ENCODE data around the gene KATNA1.

KATNA1 gene

DNA sequence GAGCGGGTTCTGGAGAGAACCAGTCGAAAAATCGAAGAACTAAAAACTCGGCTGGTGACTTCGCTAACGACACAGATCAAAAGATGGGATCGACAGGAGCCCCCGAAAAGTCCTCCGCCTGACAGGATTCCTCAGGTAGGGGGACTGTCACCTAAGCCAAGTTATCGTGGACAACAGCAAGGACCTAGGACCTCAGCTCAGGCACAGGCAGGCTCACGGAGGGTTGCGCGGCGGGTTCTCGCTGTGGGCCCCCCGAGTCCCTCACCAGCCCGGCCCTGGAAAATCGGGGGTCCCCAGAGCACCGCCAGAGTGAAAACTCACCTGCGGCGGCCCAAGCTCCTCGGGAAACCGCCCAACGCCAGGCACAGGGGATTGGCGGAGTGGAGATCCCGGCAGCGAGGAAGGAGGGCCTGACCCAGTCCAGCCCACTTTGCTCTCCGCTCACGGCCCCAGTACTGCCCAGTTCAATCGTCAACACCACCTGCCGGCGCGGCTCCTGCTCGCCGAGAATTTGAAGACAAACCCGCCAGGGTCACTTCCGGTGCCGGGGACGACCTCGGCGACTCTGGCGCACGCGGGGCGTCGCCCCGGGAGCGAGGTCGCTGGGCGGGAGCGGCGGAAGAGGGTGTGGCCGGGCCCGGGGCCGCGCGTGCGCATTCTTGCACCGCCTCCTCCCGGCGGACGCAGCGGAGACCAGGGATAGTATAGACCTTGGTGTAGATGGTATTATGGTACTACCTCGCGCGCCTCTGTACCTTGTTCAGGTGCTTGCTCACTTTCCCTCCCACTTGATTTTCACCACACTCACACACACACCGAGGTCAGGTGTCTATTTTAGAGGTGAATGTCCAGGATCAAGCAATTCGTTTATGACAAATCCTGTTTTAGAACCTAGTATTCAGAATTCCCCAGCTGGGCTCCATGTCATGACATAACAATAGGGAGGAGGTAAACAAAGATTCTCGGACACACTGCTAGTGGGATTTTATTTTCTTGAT lies at the start of gene KATNA1:
Gene KATNA1, minus strand, starts transcription at position 567 of the 998 bp plus-strand sequence. CDS start 10,167 bp downstream, outside the sequence.
- Histone ChIP-seq H3K9me3 (ENCODE audit: severe bottlenecking) (no peaks in the 10 kb centered on the region), H3K36me3 (ENCODE audit: low read depth) (0 out of 2 replicates have a peak, but pooled peaks cover 5% of the 10 kb centered on the region), H3K27ac (ENCODE audit: poor library complexity, severe bottlenecking) (peak within 1 kb of the TSS; percentile 70), H3K27me3 (ENCODE audit: insufficient read depth, poor library complexity, severe bottlenecking) (no peaks in the 10 kb centered on the region), H3K4me3 (ENCODE audit: severe bottlenecking) (peak within 1 kb of the TSS; percentile 92), H3K4me1 (ENCODE audit: insufficient read depth, poor library complexity, severe bottlenecking) (peaks cover 14% of the 10 kb centered on the region)
- TF ChIP-seq, protein P1, sequence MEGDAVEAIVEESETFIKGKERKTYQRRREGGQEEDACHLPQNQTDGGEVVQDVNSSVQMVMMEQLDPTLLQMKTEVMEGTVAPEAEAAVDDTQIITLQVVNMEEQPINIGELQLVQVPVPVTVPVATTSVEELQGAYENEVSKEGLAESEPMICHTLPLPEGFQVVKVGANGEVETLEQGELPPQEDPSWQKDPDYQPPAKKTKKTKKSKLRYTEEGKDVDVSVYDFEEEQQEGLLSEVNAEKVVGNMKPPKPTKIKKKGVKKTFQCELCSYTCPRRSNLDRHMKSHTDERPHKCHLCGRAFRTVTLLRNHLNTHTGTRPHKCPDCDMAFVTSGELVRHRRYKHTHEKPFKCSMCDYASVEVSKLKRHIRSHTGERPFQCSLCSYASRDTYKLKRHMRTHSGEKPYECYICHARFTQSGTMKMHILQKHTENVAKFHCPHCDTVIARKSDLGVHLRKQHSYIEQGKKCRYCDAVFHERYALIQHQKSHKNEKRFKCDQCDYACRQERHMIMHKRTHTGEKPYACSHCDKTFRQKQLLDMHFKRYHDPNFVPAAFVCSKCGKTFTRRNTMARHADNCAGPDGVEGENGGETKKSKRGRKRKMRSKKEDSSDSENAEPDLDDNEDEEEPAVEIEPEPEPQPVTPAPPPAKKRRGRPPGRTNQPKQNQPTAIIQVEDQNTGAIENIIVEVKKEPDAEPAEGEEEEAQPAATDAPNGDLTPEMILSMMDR (IDR thresholded peaks at IDR 0.05; ENCODE audit: poor library complexity, severe bottlenecking), result no peak
- ATAC-seq (ENCODE audit: low read depth) (peak; percentile 95), DNase-seq (ENCODE audit: low spot score) (peak; percentile 92)

DNA sequence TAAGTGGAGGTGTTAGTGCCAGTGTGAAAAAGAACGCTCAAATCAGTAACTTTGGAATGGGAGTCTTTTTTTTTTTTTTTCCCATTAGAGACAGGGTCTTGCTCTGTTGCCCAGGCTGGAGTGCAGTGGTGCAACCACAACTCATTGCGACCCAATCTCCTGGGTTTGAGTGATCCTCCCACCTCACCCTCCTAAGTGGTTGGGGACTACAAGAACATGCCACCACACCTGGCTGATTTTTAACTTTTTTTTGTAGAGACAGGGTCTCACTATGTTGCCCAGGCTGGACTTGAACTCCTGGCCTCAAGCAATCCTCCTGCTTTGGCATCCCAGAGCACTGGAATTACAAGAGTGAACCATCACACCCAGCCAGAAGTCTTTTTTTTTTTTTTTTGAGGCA lies 49.7 kb upstream of the KATNA1 start:
- Histone ChIP-seq H3K27me3 (ENCODE audit: insufficient read depth, poor library complexity, severe bottlenecking) (no peaks in the 10 kb centered on the region), H3K36me3 (ENCODE audit: low read depth) (peaks cover 66% of the 10 kb centered on the region), H3K27ac (ENCODE audit: poor library complexity, severe bottlenecking) (no peak overlapping the region), H3K9me3 (ENCODE audit: severe bottlenecking) (no peaks in the 10 kb centered on the region), H3K4me3 (ENCODE audit: severe bottlenecking) (no peak overlapping the region), H3K4me1 (ENCODE audit: insufficient read depth, poor library complexity, severe bottlenecking) (peaks cover 12% of the 10 kb centered on the region)
- TF ChIP-seq, protein P1 (IDR thresholded peaks at IDR 0.05; ENCODE audit: poor library complexity, severe bottlenecking), result no peak
- ATAC-seq (ENCODE audit: low read depth) (no peak), DNase-seq (ENCODE audit: low spot score) (no peak)

DNA sequence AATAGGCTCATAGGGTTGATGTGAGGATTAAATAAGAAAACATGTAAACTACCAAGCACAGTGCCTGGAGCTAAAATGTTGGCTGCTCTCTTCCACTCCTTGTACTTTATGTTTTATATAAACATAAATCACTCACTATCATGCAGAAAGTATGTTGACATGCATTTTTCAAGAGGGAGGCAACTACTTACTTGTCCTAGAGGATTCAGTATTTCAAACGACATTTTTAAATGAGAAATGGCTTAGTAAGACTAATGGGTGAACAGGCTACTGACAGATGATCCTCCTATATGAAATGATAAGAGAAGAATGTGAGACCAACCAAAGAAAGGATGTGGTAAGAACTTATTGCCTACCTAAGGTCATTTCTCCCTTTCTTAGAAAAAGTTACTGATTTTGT lies 48.4 kb upstream of the KATNA1 start:
- Histone ChIP-seq H3K36me3 (ENCODE audit: low read depth) (peaks cover 76% of the 10 kb centered on the region), H3K9me3 (ENCODE audit: severe bottlenecking) (no peaks in the 10 kb centered on the region), H3K4me3 (ENCODE audit: severe bottlenecking) (no peak overlapping the region), H3K27me3 (ENCODE audit: insufficient read depth, poor library complexity, severe bottlenecking) (no peaks in the 10 kb centered on the region), H3K4me1 (ENCODE audit: insufficient read depth, poor library complexity, severe bottlenecking) (peaks cover 12% of the 10 kb centered on the region), H3K27ac (ENCODE audit: poor library complexity, severe bottlenecking) (peak overlapping the region; percentile 45)
- no peak for DNase-seq (ENCODE audit: low spot score)
- TF ChIP-seq, protein P1 (IDR thresholded peaks at IDR 0.05; ENCODE audit: poor library complexity, severe bottlenecking), result no peak
- ATAC-seq (ENCODE audit: low read depth), result peak; percentile 82

DNA sequence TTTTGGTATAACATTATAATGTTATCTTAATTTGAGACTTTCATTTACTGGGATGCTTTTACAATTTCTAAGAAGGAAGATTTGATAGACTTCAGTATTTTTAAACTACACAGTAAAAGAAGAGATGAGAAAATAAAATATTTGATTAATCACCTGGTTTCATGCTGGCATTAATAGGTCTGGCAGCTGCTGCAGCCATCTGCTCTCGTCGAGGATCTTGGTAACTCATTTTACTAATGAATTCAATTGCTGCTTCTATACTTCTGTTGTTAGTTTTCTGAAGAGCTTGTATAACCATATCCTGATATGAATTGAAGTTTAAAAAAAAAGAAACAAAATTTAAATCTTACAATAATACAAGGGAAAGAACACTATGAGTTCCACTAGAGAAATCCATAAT lies 46.4 kb upstream of the KATNA1 start:
- no peak for DNase-seq (ENCODE audit: low spot score)
- TF ChIP-seq, protein P1 (IDR thresholded peaks at IDR 0.05; ENCODE audit: poor library complexity, severe bottlenecking), result no peak
- Histone ChIP-seq H3K4me3 (ENCODE audit: severe bottlenecking) (no peak overlapping the region), H3K36me3 (ENCODE audit: low read depth) (peaks cover 64% of the 10 kb centered on the region), H3K27ac (ENCODE audit: poor library complexity, severe bottlenecking) (no peak overlapping the region), H3K9me3 (ENCODE audit: severe bottlenecking) (no peaks in the 10 kb centered on the region), H3K4me1 (ENCODE audit: insufficient read depth, poor library complexity, severe bottlenecking) (peaks cover 12% of the 10 kb centered on the region), H3K27me3 (ENCODE audit: insufficient read depth, poor library complexity, severe bottlenecking) (no peaks in the 10 kb centered on the region)
- ATAC-seq (ENCODE audit: low read depth), result no peak
